SKM-1 treated with dmso at 0.1 percent for 144 hours (cell line): ENCODE measurements around the gene ZNF148.
"Not testable (repeated sequence)": the region's sequence is repeated elsewhere in the genome, so short reads cannot be mapped to it uniquely, and the experiment has no call there.

Source experiments
- DNase-seq: peaks from one replicate; lab custom pipeline; 2025; ENCODE audit not compliant: unreplicated experiment; lab: John Stamatoyannopoulos, UW

Gene ZNF148, protein sequence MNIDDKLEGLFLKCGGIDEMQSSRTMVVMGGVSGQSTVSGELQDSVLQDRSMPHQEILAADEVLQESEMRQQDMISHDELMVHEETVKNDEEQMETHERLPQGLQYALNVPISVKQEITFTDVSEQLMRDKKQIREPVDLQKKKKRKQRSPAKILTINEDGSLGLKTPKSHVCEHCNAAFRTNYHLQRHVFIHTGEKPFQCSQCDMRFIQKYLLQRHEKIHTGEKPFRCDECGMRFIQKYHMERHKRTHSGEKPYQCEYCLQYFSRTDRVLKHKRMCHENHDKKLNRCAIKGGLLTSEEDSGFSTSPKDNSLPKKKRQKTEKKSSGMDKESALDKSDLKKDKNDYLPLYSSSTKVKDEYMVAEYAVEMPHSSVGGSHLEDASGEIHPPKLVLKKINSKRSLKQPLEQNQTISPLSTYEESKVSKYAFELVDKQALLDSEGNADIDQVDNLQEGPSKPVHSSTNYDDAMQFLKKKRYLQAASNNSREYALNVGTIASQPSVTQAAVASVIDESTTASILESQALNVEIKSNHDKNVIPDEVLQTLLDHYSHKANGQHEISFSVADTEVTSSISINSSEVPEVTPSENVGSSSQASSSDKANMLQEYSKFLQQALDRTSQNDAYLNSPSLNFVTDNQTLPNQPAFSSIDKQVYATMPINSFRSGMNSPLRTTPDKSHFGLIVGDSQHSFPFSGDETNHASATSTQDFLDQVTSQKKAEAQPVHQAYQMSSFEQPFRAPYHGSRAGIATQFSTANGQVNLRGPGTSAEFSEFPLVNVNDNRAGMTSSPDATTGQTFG

GRCh38 chr3:125374996-125375941 lies at the start of gene ZNF148:
Gene ZNF148, minus strand, starts transcription at chr3:125375325. Its CDS starts 61,685 bp downstream, at chr3:125313640.
- peak; percentile 92 for DNase-seq

DNA sequence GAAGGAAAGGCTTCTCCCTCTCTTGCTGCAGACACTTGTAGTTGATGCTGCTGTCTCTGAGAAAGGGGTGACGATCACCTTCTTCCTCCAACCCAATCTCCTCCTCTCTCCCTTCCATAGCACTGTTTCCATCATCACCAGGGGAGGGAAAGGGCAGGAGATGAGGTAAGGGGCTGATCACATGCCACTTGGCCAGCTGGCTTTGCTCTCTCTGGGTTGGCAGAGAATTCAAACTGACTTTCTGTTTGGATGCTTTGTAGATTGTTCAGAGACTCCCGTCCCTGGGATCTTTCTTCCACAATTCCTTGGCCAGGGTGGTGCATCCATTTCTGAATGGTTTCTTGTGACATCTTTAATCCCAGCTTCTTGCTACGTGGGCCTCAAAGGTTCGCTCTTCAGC lies 43.2 kb upstream of the ZNF148 start:
- no peak for DNase-seq

DNA sequence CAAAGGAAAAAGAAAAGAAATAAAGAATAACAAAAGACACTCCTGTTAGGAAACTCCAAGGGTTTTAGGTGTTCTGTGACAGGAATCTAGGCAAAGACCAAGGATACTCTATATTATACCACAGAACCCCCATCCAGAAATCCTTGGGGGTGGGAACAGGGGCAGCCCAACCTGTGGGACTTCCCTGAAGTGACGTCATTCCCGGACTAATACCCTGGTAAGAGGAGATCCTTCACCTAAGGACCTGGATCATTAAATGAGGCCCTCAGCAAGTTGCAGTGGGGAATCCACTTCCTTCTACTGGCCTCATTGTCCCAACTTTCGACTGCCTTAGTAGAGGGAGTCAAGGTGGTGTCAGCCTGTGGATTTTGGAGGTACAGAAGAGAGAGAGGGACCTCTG lies 41.1 kb upstream of the ZNF148 start:
- no peak for DNase-seq

GRCh38 chr3:125414669-125415068 lies 39.5 kb upstream of the ZNF148 start:
- DNase-seq, result no peak

- no peak for DNase-seq
These were observed 35.8 kb upstream of the ZNF148 start for GRCh38 chr3:125410922-125411321.

GRCh38 chr3:125406070-125406469 lies 30.9 kb upstream of the ZNF148 start:
- no peak for DNase-seq

DNA sequence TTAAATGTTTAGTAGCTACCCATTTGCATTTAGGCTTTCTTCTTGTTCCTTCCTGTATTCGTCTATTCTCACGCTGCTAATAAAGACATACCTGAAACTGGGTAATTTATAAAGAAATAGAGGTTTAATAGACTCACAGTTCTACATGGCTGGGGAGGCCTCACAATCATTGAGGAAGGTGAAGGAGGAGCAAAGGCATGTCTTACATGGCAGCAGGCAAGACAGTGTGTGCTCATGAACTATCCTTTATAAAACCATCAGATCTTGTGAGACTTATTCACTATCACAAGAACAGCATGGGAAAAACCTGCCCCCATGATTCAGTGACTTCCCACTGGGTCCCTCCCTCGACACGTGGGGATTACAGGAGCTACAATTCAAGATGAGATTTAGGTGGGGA lies 30.4 kb upstream of the ZNF148 start:
- not testable (repeated sequence) for DNase-seq

- no peak for DNase-seq
These were observed 28.7 kb upstream of the ZNF148 start for GRCh38 chr3:125403789-125404188.

DNA sequence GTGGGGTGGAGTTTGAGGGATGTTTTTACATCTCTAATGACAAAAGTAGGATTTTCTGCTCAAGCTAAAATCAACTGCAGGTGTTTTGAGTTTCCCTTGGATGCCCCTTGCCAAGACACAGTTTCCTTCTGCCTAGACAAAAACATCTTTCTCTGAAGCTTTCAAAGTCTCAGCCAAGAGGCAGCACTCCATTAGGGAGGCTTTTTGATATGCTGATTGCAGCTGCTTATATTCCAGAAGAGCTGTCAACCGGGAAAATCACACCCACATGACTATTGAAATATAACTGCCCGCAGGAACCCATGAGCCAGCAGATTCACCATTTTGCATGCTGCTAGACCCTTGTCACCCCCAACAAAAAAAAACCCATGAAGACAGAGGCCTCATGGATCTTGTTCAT lies 27.5 kb upstream of the ZNF148 start:
- DNase-seq, result no peak

GRCh38 chr3:125401402-125401801 lies 26.3 kb upstream of the ZNF148 start:
- no peak for DNase-seq

DNA sequence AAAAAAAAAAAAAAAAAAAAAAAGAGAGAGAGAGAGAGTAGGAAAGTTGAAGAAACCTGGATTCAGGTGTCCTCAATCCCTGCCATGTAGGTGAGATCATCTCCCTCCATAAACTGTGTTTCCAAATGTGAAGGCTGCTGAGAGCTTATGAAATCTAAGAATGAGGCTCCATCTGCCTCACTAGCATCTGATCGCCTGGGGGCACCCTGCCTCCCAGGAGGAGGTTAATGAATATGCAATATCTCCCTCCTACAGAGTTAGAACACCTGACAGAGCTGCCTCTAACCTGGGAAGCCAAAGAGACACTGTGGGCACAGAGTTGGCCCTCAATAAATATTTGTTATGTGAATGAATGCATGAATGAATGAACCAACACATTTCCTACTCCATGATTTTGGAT lies 23.8 kb upstream of the ZNF148 start:
- DNase-seq, result no peak

DNA sequence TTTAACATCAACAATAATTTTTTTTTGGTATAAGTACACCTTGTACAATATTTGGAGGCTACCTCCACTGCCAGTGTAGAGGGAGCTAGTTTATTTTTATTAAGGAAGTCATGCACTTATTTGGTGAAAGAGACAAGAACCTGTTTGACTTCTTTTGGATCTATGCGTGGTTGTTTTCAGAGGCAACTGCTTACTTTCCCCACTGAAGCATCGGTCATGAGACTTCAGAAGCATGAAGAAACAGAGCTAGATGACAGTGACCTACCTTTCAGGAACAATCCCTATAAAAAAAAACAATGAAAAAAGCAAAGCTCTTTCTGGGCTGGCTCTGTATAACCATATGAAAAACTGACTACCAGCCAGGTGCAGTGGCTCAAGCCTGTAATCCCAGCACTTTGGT lies 20.0 kb upstream of the ZNF148 start:
- DNase-seq, result no peak

DNA sequence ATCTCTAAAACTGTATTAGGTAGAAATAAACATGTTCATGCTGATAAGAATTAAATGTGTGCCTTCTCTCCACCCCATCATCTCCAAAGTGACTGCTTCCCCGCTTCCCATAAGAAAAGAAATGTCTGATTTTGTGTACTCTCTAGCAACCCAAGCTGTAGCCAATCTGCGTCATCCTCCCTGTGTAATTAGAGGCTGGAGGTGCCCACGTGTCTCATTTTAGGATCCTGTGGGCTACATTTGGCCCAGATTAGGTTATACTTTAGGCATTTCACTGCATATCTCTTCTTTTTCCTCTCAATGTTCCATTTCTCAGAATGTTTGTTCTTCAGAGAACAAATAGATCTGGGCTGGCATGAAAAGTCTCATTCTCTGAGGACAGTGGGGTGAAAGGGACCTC lies 19.3 kb upstream of the ZNF148 start:
- no peak for DNase-seq

GRCh38 chr3:125389282-125389681 lies 14.2 kb upstream of the ZNF148 start:
- no peak for DNase-seq

DNA sequence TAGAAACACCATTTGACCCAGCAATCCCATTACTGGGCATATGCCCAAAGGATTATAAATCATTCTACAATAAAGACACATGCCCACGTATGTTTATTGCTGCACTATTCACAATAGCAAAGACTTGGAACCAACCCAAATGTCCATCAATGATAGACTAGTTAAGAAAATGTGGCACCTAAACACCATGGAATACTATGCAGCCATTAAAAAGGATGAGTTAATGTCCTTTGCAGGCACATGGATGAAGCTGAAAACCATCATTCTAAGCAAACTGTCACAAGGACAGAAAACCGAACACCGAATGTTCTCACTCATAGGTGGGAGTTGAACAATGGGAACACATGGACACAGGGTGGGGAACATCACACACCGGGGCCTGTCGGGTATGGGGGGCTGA lies 13.2 kb upstream of the ZNF148 start:
- not testable (repeated sequence) for DNase-seq

DNA sequence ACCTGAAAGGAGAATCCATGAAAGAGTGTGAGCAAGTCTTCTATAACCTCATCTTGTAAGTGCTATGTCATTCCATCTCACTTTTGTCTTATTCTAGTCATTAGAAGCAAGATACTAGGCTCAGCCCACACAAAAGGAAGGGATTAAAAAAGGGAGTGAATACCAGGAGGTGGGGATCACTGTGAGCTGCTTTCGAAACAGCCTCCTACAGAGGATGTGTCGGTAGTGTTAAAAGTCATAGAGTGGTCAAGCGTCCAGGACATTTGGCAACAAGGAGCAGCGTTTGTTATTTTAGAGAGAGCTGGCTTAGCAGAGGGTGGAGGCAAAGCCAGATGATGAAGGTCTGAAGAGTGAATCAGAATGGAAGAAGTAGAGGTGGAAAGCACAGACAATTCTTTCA lies 11.7 kb upstream of the ZNF148 start:
- no peak for DNase-seq

DNA sequence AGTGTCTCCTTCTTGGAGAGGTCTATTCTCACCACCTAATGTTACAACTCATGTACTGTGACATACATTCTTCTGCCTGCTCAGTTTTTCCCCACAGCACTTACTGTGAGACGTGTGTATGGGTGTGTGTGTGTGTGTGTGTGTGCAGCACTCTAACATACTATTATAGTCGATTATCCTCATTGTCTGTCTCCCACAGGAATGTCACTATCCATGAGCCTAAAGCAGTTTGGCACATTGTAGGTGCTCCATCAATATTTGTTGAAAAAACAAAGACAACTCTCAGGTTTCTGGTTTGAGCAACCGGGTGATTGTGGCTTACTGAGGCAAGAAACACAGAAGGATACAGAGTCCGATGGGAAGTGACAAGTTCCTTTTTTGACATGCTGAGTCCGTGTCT lies 8.6 kb upstream of the ZNF148 start:
- no peak for DNase-seq

GRCh38 chr3:125382298-125382697 lies 7.2 kb upstream of the ZNF148 start:
- no peak for DNase-seq

DNA sequence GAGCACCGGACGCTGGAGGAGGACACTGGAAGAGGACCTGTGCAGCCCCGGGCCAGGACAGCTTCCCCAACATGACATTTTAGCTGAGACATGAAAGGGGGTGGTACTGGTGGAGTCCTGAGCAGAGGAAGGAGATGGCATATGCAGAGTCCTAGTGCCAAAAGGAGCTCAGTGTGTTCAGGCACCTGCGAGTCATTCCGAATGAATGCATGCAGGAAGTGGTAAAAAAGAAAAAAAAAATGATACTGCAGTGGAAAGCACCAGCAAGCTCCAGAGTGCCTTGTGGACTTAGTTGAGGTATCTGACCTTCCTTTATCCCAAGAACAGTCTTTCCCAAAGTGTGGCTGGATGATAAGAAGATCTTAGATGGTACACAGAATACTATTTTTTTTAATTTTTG lies 6.6 kb upstream of the ZNF148 start:
- DNase-seq, result no peak

- no peak for DNase-seq
These were observed 6.2 kb upstream of the ZNF148 start for GRCh38 chr3:125381314-125381713.

GRCh38 chr3:125379483-125379882 lies 4.4 kb upstream of the ZNF148 start:
- DNase-seq, result no peak
